Measurements from ENCODE around the gene XAB2. TPM values are rescaled to one million over a fixed set of nuclear protein-coding genes. Genes with fewer than 3 reads are reported as not detected.

The XAB2 gene
- total RNA-seq, 2 donors from 2014 or later, result 34.5 to 36.3 TPM

DNA sequence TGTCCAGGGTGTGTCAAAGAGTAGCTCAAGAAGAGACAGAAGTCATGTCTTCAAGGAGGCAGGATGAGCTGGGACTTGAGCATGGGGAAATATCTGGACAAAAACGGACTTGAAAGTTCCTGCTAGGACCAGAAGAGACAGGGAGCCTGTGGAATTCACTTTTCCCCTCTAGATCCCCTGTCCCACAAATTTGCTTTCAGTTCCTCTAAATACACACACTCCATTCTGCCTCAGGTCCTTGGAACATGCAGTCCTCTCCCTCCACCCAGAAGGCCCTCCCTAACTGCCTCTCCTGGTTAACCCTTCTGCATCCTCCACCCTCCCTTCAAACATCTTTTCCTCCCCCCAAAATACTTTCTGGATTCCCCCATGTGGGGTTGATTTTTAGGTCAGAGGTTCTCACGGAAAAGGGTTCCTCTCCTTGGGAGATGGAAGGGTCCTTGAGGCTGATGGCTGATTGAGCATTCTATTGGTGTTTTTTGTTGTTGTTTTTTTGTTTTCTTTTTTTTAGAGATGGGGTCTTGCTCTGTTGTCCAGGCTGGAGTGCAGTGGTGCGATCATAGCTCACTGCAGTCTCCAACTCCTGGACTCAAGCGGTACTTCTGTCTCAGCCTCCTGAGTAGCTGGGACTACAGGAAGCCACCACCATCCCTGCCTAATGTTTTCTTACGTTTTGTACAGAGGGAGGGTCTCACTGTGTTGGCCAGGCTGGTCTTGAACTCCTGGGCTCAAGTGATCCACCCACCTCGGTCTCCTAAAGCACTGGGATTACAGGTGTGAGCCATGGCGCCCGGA, 32.6 kb upstream of the XAB2 start:
- DNase-seq (no peak), ATAC-seq (no peak)
- H3K27me3 ChIP-seq, result no peaks in the 10 kb centered on the region
- no peak overlapping the region for H3K4me3 ChIP-seq
- WGBS, 2 donors, result 63 to 67% methylated on average over 8 of the region's 8 CpGs
- H3K27ac ChIP-seq, result no peak overlapping the region
- no peaks in the 10 kb centered on the region for H3K9me3 ChIP-seq
- no peak for TF ChIP-seq POLR2A (IDR thresholded peaks at IDR 0.05)
- TF ChIP-seq, protein P1, sequence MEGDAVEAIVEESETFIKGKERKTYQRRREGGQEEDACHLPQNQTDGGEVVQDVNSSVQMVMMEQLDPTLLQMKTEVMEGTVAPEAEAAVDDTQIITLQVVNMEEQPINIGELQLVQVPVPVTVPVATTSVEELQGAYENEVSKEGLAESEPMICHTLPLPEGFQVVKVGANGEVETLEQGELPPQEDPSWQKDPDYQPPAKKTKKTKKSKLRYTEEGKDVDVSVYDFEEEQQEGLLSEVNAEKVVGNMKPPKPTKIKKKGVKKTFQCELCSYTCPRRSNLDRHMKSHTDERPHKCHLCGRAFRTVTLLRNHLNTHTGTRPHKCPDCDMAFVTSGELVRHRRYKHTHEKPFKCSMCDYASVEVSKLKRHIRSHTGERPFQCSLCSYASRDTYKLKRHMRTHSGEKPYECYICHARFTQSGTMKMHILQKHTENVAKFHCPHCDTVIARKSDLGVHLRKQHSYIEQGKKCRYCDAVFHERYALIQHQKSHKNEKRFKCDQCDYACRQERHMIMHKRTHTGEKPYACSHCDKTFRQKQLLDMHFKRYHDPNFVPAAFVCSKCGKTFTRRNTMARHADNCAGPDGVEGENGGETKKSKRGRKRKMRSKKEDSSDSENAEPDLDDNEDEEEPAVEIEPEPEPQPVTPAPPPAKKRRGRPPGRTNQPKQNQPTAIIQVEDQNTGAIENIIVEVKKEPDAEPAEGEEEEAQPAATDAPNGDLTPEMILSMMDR (IDR thresholded peaks at IDR 0.05), result no peak
- no peaks in the 10 kb centered on the region for H3K36me3 ChIP-seq (replicated peaks in 1 of 2; ENCODE audit: insufficient read depth in 1 of 2, low read depth in 2 of 2)
- intact Hi-C loops (cut with DNase I), result no loop called here
- no peaks in the 10 kb centered on the region for H3K4me1 ChIP-seq

DNA sequence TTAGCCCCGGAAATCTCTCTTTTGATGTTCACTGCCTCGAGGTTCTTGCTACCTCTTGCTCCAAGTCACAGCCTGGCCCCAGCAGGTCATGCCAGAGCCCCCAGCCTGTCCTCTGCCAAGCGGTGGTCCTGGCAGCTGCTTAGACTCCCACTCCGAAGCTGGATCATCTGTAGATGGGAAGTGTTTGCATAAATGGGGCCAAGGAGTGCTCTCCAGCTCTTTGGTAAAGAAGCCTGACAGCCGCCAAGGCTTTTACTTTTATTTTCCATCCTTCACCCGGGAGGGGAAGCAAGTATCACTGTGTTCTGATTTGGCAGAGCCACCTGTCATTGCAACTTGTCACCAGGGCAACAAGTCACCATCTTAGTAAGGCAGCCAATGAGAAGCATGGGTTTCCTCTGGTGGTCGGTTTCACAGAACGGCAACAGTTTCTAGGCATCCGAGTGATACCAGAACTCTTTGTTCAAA, 28.9 kb upstream of the XAB2 start:
- Histone ChIP-seq H3K4me3 (no peak overlapping the region), H3K27ac (no peak overlapping the region), H3K4me1 (no peaks in the 10 kb centered on the region), H3K27me3 (no peaks in the 10 kb centered on the region), H3K9me3 (no peaks in the 10 kb centered on the region), H3K36me3 (replicated peaks in 1 of 2; ENCODE audit: insufficient read depth in 1 of 2, low read depth in 2 of 2) (no peaks in the 10 kb centered on the region)
- DNase-seq (no peak), ATAC-seq (no peak)
- TF ChIP-seq, protein P1 (IDR thresholded peaks at IDR 0.05), result no peak
- TF ChIP-seq POLR2A (IDR thresholded peaks at IDR 0.05), result no peak
- WGBS, 2 donors, result 31 to 33% methylated on average over 9 of the region's 9 CpGs
- intact Hi-C loops (cut with DNase I), result no loop called here

DNA sequence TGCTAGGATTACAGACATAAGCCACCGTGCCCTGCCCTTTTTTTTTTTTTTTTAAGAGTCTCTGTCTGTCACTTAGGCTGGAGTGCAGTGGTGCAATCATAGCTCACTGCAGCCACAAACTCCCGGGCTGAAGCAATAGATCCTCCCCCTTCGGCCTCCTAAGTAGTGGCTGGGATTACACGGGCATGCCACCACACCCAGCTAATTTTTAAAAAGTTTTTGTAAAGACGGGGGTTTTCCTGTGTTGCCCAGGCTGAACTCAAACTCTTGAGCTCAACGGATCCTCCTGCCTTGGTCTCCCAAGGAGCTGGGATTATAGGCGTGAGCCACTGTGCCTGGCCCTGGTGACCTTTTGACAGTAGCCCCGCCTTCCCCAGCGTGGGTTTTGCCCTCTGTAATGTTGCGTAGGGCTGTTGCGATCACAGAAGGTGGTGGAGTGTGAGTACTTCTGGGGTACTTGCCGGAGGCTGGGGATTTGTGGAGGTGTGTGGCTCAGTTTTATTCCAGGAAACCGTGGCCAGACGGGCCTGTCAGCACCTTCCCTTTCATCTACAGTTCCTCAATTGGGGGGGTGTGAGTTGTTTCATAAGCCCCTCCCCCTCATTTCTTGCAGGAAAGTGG, 27.9 kb upstream of the XAB2 start:
- Histone ChIP-seq H3K27me3 (no peaks in the 10 kb centered on the region), H3K4me3 (no peak overlapping the region), H3K4me1 (peaks cover 9% of the 10 kb centered on the region), H3K27ac (peak overlapping the region in 1 of 4 donors; percentile 36), H3K9me3 (no peaks in the 10 kb centered on the region), H3K36me3 (replicated peaks in 1 of 2; ENCODE audit: insufficient read depth in 1 of 2, low read depth in 2 of 2) (no peaks in the 10 kb centered on the region)
- ATAC-seq, result no peak
- TF ChIP-seq, protein P1 (IDR thresholded peaks at IDR 0.05), result no peak
- TF ChIP-seq POLR2A (IDR thresholded peaks at IDR 0.05), result no peak
- WGBS, 2 donors, result 47 to 65% methylated on average over 7 to 14 of the region's 14 CpGs
- intact Hi-C loops (cut with DNase I), result no loop called here
- DNase-seq, result peak in 1 of 4 donors; percentile 52

DNA sequence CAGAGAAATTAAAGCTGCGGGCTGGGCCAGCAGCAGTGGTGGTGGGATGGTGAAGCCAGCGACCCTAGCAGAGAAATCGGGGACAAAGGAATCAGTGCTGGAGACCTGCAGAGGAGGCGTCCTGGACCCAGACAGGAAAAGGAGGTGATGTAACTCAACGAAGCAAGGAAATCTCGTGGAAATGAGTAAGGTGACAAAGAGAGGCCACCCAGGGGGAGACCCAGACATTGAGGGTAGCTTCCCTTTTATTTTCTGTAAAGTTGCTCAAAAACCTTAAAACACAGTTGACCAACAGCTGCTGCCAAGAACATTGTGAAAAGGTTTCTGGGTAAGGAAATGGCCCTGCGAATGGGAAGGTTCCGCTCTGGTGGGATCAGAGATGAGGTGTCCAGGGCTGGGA, 26.2 kb upstream of the XAB2 start:
- Histone ChIP-seq H3K4me1 (peaks cover 16% of the 10 kb centered on the region), H3K9me3 (no peaks in the 10 kb centered on the region), H3K27me3 (no peaks in the 10 kb centered on the region), H3K27ac (peak overlapping the region in 1 of 4 donors; percentile 48), H3K4me3 (no peak overlapping the region), H3K36me3 (replicated peaks in 1 of 2; ENCODE audit: insufficient read depth in 1 of 2, low read depth in 2 of 2) (no peaks in the 10 kb centered on the region)
- intact Hi-C loops (cut with DNase I), result no loop called here
- DNase-seq, result peak in 1 of 4 donors; percentile 35
- ATAC-seq, result no peak
- 56 to 63% methylated on average over 8 of the region's 8 CpGs for WGBS, 2 donors
- no peak for TF ChIP-seq POLR2A (IDR thresholded peaks at IDR 0.05)
- TF ChIP-seq, protein P1 (IDR thresholded peaks at IDR 0.05), result no peak
